ENCODE measurements around the gene CBX4. TPM values are rescaled to one million over a fixed set of nuclear protein-coding genes. Genes with fewer than 3 reads are reported as not detected.

CBX4 gene
- total RNA-seq = 29.8 and 62.2 TPM in 2 replicates

DNA sequence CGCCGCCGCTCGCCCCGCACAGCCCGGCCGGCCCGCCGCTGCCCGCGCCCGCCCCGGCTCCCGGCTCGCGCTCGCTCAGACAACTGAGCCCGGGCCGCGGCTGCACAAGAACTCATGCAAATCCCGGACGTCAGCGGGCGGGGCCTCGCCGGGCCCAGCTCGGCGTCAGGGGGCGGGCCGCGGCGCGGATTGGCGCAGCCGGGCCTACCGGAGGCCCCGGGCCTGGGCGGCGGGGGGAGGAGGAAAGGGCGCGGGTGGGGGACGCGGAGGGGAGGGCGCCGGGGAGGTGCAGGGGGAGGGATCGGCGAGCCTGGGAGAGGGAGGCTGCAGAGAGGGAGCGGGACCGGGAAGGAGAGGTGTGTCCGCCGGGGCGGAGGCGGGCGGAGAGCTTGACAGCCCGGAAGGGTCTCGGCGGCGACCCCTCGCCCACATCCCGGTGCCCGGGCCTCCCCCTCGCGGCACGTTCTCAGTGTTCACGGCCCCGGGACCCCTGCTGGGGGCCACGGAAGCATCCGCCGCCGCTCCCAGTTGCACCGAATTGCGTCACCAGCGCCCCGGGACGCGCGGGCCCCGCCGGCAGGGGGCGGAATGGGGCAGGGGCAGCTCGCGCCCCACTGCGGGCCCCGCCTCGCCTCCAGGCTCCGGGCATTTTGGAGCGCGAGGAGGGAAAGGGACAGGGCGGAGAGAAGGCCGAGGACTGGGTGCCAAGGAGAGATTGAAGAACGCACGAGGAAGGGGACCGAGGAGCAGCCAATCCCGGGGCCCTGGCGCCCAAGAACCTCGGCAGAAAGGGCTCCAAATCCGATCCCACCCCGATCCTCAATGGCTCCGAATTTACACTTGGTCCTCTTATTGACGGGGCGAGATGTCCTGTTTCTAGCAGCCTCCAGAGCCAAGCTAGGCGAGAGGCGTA is at the start of gene CBX4:
Gene CBX4 (minus strand): TSS at position 85 of the 913 bp plus-strand sequence. CDS start 189 bp downstream, outside the sequence.

DNA sequence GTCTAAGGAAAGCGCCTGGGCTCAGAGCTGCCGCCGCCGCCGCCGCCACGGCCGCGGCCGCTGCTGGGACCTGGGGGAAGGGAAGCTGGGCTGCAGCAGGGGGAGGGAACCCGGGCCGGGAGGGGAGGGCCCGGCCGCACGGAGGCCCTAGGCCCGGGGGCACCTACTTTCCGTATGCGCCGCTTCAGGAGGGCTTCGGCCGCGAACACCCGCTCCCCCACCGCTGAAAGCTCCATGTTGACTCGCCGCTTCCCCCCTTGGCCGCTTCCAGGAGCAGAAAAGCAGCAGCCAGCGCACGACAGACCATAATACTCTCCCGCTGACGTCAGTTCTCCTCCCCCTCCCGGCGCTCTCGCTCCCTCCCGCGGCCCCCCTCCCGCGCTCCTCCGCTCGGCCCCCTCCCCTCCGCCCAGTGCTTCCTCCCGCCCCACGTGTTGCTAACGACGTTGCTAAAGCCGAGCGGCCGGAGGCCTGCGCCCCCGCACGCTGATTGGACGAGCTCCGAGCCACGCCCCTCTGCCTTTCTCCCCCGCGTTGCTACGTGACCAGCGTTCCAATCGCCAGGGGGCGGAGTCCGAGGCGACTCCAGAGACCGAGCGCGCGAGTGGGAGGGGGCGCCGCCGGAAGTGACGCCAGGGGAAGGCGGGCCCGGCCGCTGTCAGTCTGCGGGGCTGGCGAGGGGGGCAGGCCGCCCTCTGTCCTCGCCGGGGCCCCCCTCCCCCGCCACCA is 42.3 kb downstream of the CBX4 start, which contains the start of gene CBX8:
Gene CBX8 (minus strand): TSS at position 315 of the 729 bp plus-strand sequence. CDS start 79 bp downstream, at position 236.

Other genes starting within 250 kb of the CBX4 start
- not detected in 2 replicates for gene RBFOX3, start 228.4 kb downstream of the CBX4 start, total RNA-seq
- not detected in 2 replicates for gene ENPP7, start 108.5 kb downstream of the CBX4 start, total RNA-seq
- gene CBX2, start 61.3 kb downstream of the CBX4 start, total RNA-seq = 1.5 and 3.4 TPM in 2 replicates
- 5.3 and 9.4 TPM in 2 replicates for gene CBX8, start 42.4 kb downstream of the CBX4 start, total RNA-seq
- gene TBC1D16, start 196.4 kb upstream of the CBX4 start, total RNA-seq = 38.1 and 46.0 TPM in 2 replicates
- 3.0 and 6.3 TPM in 2 replicates for gene CCDC40, start 197.2 kb upstream of the CBX4 start, total RNA-seq